Lower leg skin (tissue), 4 donors: ENCODE results near the gene LCE1B. TPM values are rescaled to one million over a fixed set of nuclear protein-coding genes. Genes with fewer than 3 reads are reported as not detected.

Source experiments
- DNase-seq, 2 donors: peaks; one replicate each; pipeline ENCODE4 v3.0.0-alpha.2; 2019; ENCODE audit warnings: low spot score in 2 of 2
- H3K4me3 ChIP-seq: fragments of 200-600 bp; sonication (generic); 2 replicates; pipeline ENCODE4 v1.5.1; 2017; ENCODE audit warnings: mild to moderate bottlenecking, low read depth; ENCODE audit not compliant: poor library complexity, severe bottlenecking
- CTCF ChIP-seq, 3 donors: fragments of 450-650 bp; IDR thresholded peaks; one replicate each; pipeline ENCODE4 v1.5.1; 2016; ENCODE audit warnings: antibody characterized with exemption in 3 of 3, mild to moderate bottlenecking in 3 of 3, moderate library complexity in 2 of 3
- POLR2A ChIP-seq, 2 donors: fragments of 450-650 bp; IDR thresholded peaks; one replicate each; pipeline ENCODE4 v1.6.1; 2016 to 2017; ENCODE audit warnings: antibody characterized with exemption in 2 of 2, mild to moderate bottlenecking in 1 of 2, moderate library complexity in 1 of 2
- WGBS, 2 donors: methylation state at CpG; one replicate each; pipeline ENCODE4 v1.1.5; 2018; 5-methylcytosine and 5-hydroxymethylcytosine counted together
- intact Hi-C: fragments of 100-400 bp; cut with DNase I; formaldehyde crosslinking; loops from one replicate; pipeline ENCODE4 v1.15.0; 2023; ENCODE audit warnings: low total_unique reads
- total RNA-seq, 4 donors: library from RNA; depleted of rRNA; stranded (reverse); fragments of >200 nt; gene quantifications; one replicate each; pipeline ENCODE4 v1.1.0, GENCODE V29; 2016

LCE1B gene
- total RNA-seq, 4 donors from 2014 or later: 207 to 278 (median 246) TPM

DNA sequence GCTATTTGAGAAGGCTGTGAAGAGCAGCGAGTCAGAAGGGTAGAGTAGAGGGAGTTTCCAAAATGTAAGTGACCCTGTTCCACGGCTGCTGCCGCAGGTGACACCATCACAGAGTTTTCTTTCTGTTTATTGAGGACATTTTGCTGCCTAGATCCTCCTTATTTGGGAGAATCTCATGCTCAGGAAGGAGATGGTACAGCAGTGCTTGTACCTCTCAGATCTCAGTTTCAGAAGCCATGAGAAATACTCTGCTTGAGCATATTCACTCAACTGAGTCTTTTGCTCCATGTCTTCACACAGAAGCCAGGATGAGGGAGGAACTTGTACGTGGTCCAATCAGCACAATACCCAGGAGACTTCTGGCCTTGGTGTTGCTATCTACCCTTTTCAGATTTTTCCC, 49.6 kb downstream of the LCE1B start:
- TF ChIP-seq POLR2A (IDR thresholded peaks at IDR 0.05): no peak
- no peak for TF ChIP-seq CTCF (IDR thresholded peaks at IDR 0.05)
- DNase-seq: no peak
- 81% methylated on average over 4 of the region's 4 CpGs for WGBS, 2 donors
- intact Hi-C loops: no loop called here
- H3K4me3 ChIP-seq: no peak overlapping the region

Other genes with a start within 250 kb of the LCE1B start
- gene LCE3E, start 245.2 kb upstream of the LCE1B start, total RNA-seq: 10 to 100 TPM; 16.7 to 28.0 (median 23.1) TPM
- 10 to 100 TPM; 20.1 to 93.6 (median 42.9) TPM for gene LCE3D, start 231.5 kb upstream of the LCE1B start, total RNA-seq
- not detected for gene LCE3C, start 211.7 kb upstream of the LCE1B start, total RNA-seq
- gene LCE3B, start 198.2 kb upstream of the LCE1B start, total RNA-seq: not detected
- not detected for gene LCE3A, start 188.9 kb upstream of the LCE1B start, total RNA-seq
- 100 to 1,000 TPM; 293 to 644 (median 312) TPM for gene LCE2D, start 148.6 kb upstream of the LCE1B start, total RNA-seq
- gene LCE2C, start 136.7 kb upstream of the LCE1B start, total RNA-seq: 1,000 to 10,000 TPM in 1 of 4 donors, 100 to 1,000 TPM in 3; 775 to 1,224 (median 802) TPM
- gene LCE2B, start 125.8 kb upstream of the LCE1B start, total RNA-seq: 1,000 to 10,000 TPM; 1,313 to 2,792 (median 1,611) TPM
- 100 to 1,000 TPM; 243 to 569 (median 350) TPM for gene LCE2A, start 113.6 kb upstream of the LCE1B start, total RNA-seq
- 1 to 10 TPM in 3 of 4 donors, not detected in 1; 5.6 to 7.9 (median 6.7) TPM for gene LCE4A, start 103.8 kb upstream of the LCE1B start, total RNA-seq
- gene KPRP, start 53.9 kb upstream of the LCE1B start, total RNA-seq: 100 to 1,000 TPM; 219 to 353 (median 231) TPM
- 100 to 1,000 TPM in 1 of 4 donors, 10 to 100 TPM in 3; 34.2 to 121 (median 64.6) TPM for gene LCE1F, start 36.8 kb upstream of the LCE1B start, total RNA-seq
- gene LCE1E, start 25.7 kb upstream of the LCE1B start, total RNA-seq: 100 to 1,000 TPM in 2 of 4 donors, 10 to 100 TPM in 2; 45.3 to 112 (median 101) TPM
- gene LCE1D, start 15.2 kb upstream of the LCE1B start, total RNA-seq: 100 to 1,000 TPM; 130 to 942 (median 594) TPM
- 1,000 to 10,000 TPM; 1,701 to 2,689 (median 2,386) TPM for gene LCE1C, start 5.3 kb upstream of the LCE1B start, total RNA-seq
- gene LCE1A, start 15.5 kb downstream of the LCE1B start, total RNA-seq: 100 to 1,000 TPM; 612 to 936 (median 792) TPM
- gene LCE6A, start 30.9 kb downstream of the LCE1B start, total RNA-seq: 100 to 1,000 TPM in 2 of 4 donors, 10 to 100 TPM in 2; 60.9 to 207 (median 107) TPM
- gene LCE7A, start 48.0 kb downstream of the LCE1B start, total RNA-seq: 1 to 10 TPM in 1 of 4 donors, not detected in 3; 5.1 TPM
- not detected for gene SMCP, start 66.4 kb downstream of the LCE1B start, total RNA-seq
- gene IVL, start 96.6 kb downstream of the LCE1B start, total RNA-seq: 100 to 1,000 TPM; 162 to 322 (median 207) TPM
- 100 to 1,000 TPM in 1 of 4 donors, 10 to 100 TPM in 3; 41.5 to 137 (median 78.1) TPM for gene SPRR5, start 135.2 kb downstream of the LCE1B start, total RNA-seq
- 100 to 1,000 TPM in 2 of 4 donors, 10 to 100 TPM in 1, 1 to 10 TPM in 1; 4.0 to 142 (median 77.2) TPM for gene SPRR4, start 158.7 kb downstream of the LCE1B start, total RNA-seq
- not detected for gene SPRR1A, start 172.1 kb downstream of the LCE1B start, total RNA-seq
- gene SPRR3, start 189.8 kb downstream of the LCE1B start, total RNA-seq: not detected
- 100 to 1,000 TPM in 2 of 4 donors, 10 to 100 TPM in 2; 42.6 to 213 (median 128) TPM for gene SPRR1B, start 219.2 kb downstream of the LCE1B start, total RNA-seq
- gene SPRR2D, start 229.1 kb downstream of the LCE1B start, total RNA-seq: 100 to 1,000 TPM in 1 of 4 donors, 10 to 100 TPM in 1, 1 to 10 TPM in 2; 1.1 to 148 (median 20.6) TPM
- under 1 TPM in 1 of 4 donors, not detected in 3; 0.71 TPM for gene SPRR2A, start 245.5 kb downstream of the LCE1B start, total RNA-seq